CD4-positive, alpha-beta T cell (primary cell): ENCODE measurements around the gene SERPING1. TPM values are rescaled to one million over a fixed set of nuclear protein-coding genes. Genes with fewer than 3 reads are reported as not detected.

Source experiments
- ATAC-seq: fragments of 200-7000 bp; cut with Tn5 transposase; one replicate; pipeline ENCODE4 v1.10.0; 2022; ENCODE audit warnings: mild to moderate bottlenecking; ENCODE audit not compliant: poor library complexity
- CTCF ChIA-PET: fragments of 350-600 bp; sonication (Branson Sonifier 250); formaldehyde crosslinking; loops from one replicate; lab custom pipeline; 2021; ENCODE audit warnings: antibody characterized with exemption, inconsistent platforms; lab: Charles Lee
- POLR2A ChIA-PET: fragments of 350-600 bp; sonication (Branson Sonifier 250); formaldehyde crosslinking; loops from one replicate; lab custom pipeline; 2021; ENCODE audit warnings: antibody characterized with exemption, inconsistent platforms; lab: Charles Lee
- DNase-seq, 14 experiments: peaks; one replicate each; pipeline ENCODE4 v3.0.0-alpha.2; 2013 to 2020; ENCODE audit warnings: mixed read lengths in 2 of 14
- H3K27ac ChIP-seq, 2 donors: one replicate each; pipeline versions ENCODE4 v1.5.1 to v1.7.0; 2013; ENCODE audit warnings: low read length in 2 of 2, low read depth in 1 of 2, mild to moderate bottlenecking in 1 of 2
- H3K27me3 ChIP-seq, 2 experiments: 1 replicate in 1 of 2; 2 replicates in 1 of 2; pipeline versions ENCODE4 v1.6.1 to v1.7.0; 2013; ENCODE audit warnings: low read length in 2 of 2, control low read depth in 1 of 2, mild to moderate bottlenecking in 1 of 2, moderate library complexity in 1 of 2; ENCODE audit not compliant: insufficient read depth in 2 of 2, control insufficient read depth in 1 of 2
- H3K36me3 ChIP-seq: one replicate; pipeline ENCODE4 v1.6.1; 2013; ENCODE audit warnings: low read length, control low read depth; ENCODE audit not compliant: insufficient read depth
- H3K4me1 ChIP-seq: one replicate; pipeline ENCODE4 v1.6.1; 2013; ENCODE audit warnings: low read length, control low read depth; ENCODE audit not compliant: insufficient read depth
- H3K4me3 ChIP-seq: one replicate; pipeline ENCODE4 v1.5.1; 2013; ENCODE audit warnings: mild to moderate bottlenecking, low read length, moderate library complexity
- H3K9me3 ChIP-seq, 2 experiments: 1 replicate in 1 of 2; 2 replicates in 1 of 2; pipeline versions ENCODE4 v1.6.1 to v1.7.0; 2013; ENCODE audit warnings: low read length in 2 of 2, mild to moderate bottlenecking in 2 of 2, control low read depth in 1 of 2, moderate library complexity in 1 of 2; ENCODE audit not compliant: control insufficient read depth in 1 of 2, insufficient read depth in 1 of 2
- H3K27ac Mint-ChIP-seq: one replicate; pipeline ENCODE4 v1.8.0; 2020; ENCODE audit warnings: mixed read lengths
- H3K27me3 Mint-ChIP-seq: one replicate; pipeline ENCODE4 v1.8.0; 2021; ENCODE audit warnings: mixed read lengths
- H3K36me3 Mint-ChIP-seq: one replicate; pipeline ENCODE4 v1.8.0; 2021; ENCODE audit warnings: low read depth, mixed read lengths
- H3K4me1 Mint-ChIP-seq: one replicate; pipeline ENCODE4 v1.8.0; 2021; ENCODE audit warnings: low read depth, mixed read lengths
- H3K4me3 Mint-ChIP-seq: one replicate; pipeline ENCODE4 v1.8.0; 2020; ENCODE audit warnings: mild to moderate bottlenecking, mixed read lengths
- H3K9me3 Mint-ChIP-seq: one replicate; pipeline ENCODE4 v1.8.0; 2020; ENCODE audit warnings: mixed read lengths
- CTCF ChIP-seq: fragments of 200-600 bp; IDR thresholded peaks from one replicate; pipeline ENCODE4 v1.8.0; 2022; ENCODE audit warnings: antibody characterized with exemption, mild to moderate bottlenecking
- intact Hi-C, 2 experiments: fragments of 100-400 bp; cut with DNase I in 1 of 2; cut with micrococcal nuclease in 1 of 2; formaldehyde crosslinking; loops; one replicate each; pipeline versions ENCODE4 v1.15.1 to v1.9.0; 2023 to 2025; cut with DNase I, micrococcal nuclease
- total RNA-seq, 174 experiments: library from RNA in 2 of 174; stranded (reverse) in 2 of 174; gene quantifications; one replicate each; pipeline ENCODE4 v1.2.3 and lab custom pipeline; 2021 to 2026

The SERPING1 gene
- total RNA-seq, 2 experiments from 2014 or later: 0.53 TPM; not detected in 1

- ATAC-seq (no peak), DNase-seq (no peak)
- intact Hi-C loops: no loop called here
- Histone ChIP-seq H3K9me3 (peaks cover 6 to 14% of the 10 kb centered on the region in 2 experiments), H3K36me3 (no peaks in the 10 kb centered on the region), H3K4me3 (no peak overlapping the region), H3K27ac (no peak overlapping the region), H3K4me1 (no peaks in the 10 kb centered on the region), H3K27me3 (peaks cover 0 to 3% of the 10 kb centered on the region in 2 experiments)
- POLR2A ChIA-PET: no interaction called here
- CTCF ChIA-PET: interaction anchor here (0.5 kb wide), 1 partner anchor 145 kb away, joined by 3 read pairs; no protein-coding TSS in a partner anchor
- Mint-ChIP-seq H3K27ac (no peak overlapping the region), H3K27me3 (peaks cover 6% of the 10 kb centered on the region), H3K4me1 (no peaks in the 10 kb centered on the region), H3K4me3 (no peak overlapping the region), H3K36me3 (no peaks in the 10 kb centered on the region), H3K9me3 (no peaks in the 10 kb centered on the region)
- TF ChIP-seq CTCF: no peak
These were observed 23.0 kb downstream of the SERPING1 start for GRCh38 chr11:57620467-57620866.

GRCh38 chr11:57622263-57622662 is 24.8 kb downstream of the SERPING1 start:
- CTCF ChIA-PET: interaction anchor here (1.8 kb wide), 1 partner anchor 129 kb away, joined by 4 read pairs; no protein-coding TSS in a partner anchor
- H3K27me3 ChIP-seq: peaks cover 0 to 2% of the 10 kb centered on the region in 2 experiments
- TF ChIP-seq CTCF: no peak

GRCh38 chr11:57624864-57625263 is 27.4 kb downstream of the SERPING1 start:
- H3K27me3 ChIP-seq: no peaks in the 10 kb centered on the region
- intact Hi-C loops: no loop called here
- Mint-ChIP-seq H3K9me3 (no peaks in the 10 kb centered on the region), H3K4me3 (no peak overlapping the region), H3K36me3 (no peaks in the 10 kb centered on the region), H3K27me3 (peaks cover under 1% of the 10 kb centered on the region), H3K27ac (no peak overlapping the region), H3K4me1 (no peaks in the 10 kb centered on the region)
- no peak overlapping the region for H3K27ac ChIP-seq
- CTCF ChIA-PET: no interaction called here
- H3K4me3 ChIP-seq: no peak overlapping the region
- DNase-seq (no peak), ATAC-seq (no peak)
- H3K4me1 ChIP-seq: no peaks in the 10 kb centered on the region
- H3K9me3 ChIP-seq: peaks cover 2 to 6% of the 10 kb centered on the region in 2 experiments
- H3K36me3 ChIP-seq: no peaks in the 10 kb centered on the region
- TF ChIP-seq CTCF: no peak
- POLR2A ChIA-PET: no interaction called here

More at GRCh38 chr11:57622263-57622662, 24.8 kb downstream of the SERPING1 start:
- Mint-ChIP-seq H3K4me3 (no peak overlapping the region), H3K27me3 (no peaks in the 10 kb centered on the region), H3K36me3 (no peaks in the 10 kb centered on the region), H3K4me1 (no peaks in the 10 kb centered on the region), H3K27ac (no peak overlapping the region), H3K9me3 (no peaks in the 10 kb centered on the region)
- DNase-seq: no peak
- no peak overlapping the region for H3K4me3 ChIP-seq
- H3K27ac ChIP-seq: no peak overlapping the region
- POLR2A ChIA-PET: no interaction called here
- intact Hi-C loops: no loop called here
- H3K4me1 ChIP-seq: no peaks in the 10 kb centered on the region
- ATAC-seq: no peak
- H3K36me3 ChIP-seq: no peaks in the 10 kb centered on the region
- H3K9me3 ChIP-seq: peaks cover 6 to 14% of the 10 kb centered on the region in 2 experiments
